ENCODE results near the gene FOSL1.
"Not testable (repeated sequence)": the region's sequence is repeated elsewhere in the genome, so short reads cannot be mapped to it uniquely, and the experiment has no call there.

FOSL1 gene

GRCh38 chr11:65848693-65849092 lies 51.5 kb downstream of the FOSL1 start:
- not testable (repeated sequence) for H4K5ac ChIP-seq (ENCODE audit: low read length); H2AK5ac ChIP-seq (ENCODE audit: low read length); H3K79me2 ChIP-seq (ENCODE audit: control insufficient read depth, insufficient read depth, low read length); H2BK120ac ChIP-seq (ENCODE audit: low read depth, low read length); H3K4ac ChIP-seq (ENCODE audit: low read depth, low read length); H3K56ac ChIP-seq (ENCODE audit: low read length); H3K36me3 ChIP-seq (ENCODE audit: control insufficient read depth, insufficient read depth, low read length); H3K9ac ChIP-seq (ENCODE audit: low read length); H3K23ac ChIP-seq (ENCODE audit: low read length); H2BK15ac ChIP-seq (replicated peaks; ENCODE audit: low read depth); H3K27me3 ChIP-seq (ENCODE audit: insufficient read depth, low read length, poor library complexity); H3K79me1 ChIP-seq (ENCODE audit: low read length); H3K18ac ChIP-seq (ENCODE audit: low read length); H3K4me2 ChIP-seq (ENCODE audit: low read length); H2BK5ac ChIP-seq (ENCODE audit: low read length); H3K27ac ChIP-seq (ENCODE audit: low read depth, low read length); H3K4me1 ChIP-seq (ENCODE audit: control insufficient read depth, low read depth, low read length); H4K8ac ChIP-seq (ENCODE audit: low read depth, low read length); H3K4me3 ChIP-seq (ENCODE audit: low read length)
- DNase-seq, result peak; percentile 1
- WGBS (ENCODE audit: extremely low coverage, insufficient coverage, low lambda C conversion rate), result no CpG with 5 or more reads among the region's 7 CpGs

GRCh38 chr11:65847746-65848145 lies 52.4 kb downstream of the FOSL1 start:
- no peak overlapping the region for H3K23ac ChIP-seq (ENCODE audit: low read length)
- no peaks in the 10 kb centered on the region for H3K27me3 ChIP-seq (ENCODE audit: insufficient read depth, low read length, poor library complexity)
- no peak overlapping the region for H3K18ac ChIP-seq (ENCODE audit: low read length)
- H2AK5ac ChIP-seq (ENCODE audit: low read length), result no peak overlapping the region
- no peaks in the 10 kb centered on the region for H3K36me3 ChIP-seq (ENCODE audit: control insufficient read depth, insufficient read depth, low read length)
- no peak overlapping the region for H4K5ac ChIP-seq (ENCODE audit: low read length)
- H3K4me2 ChIP-seq (ENCODE audit: low read length), result no peak overlapping the region
- no peak overlapping the region for H2BK120ac ChIP-seq (ENCODE audit: low read depth, low read length)
- H3K4me3 ChIP-seq (ENCODE audit: low read length), result no peak overlapping the region
- H3K79me1 ChIP-seq (ENCODE audit: low read length), result no peaks in the 10 kb centered on the region
- H3K9ac ChIP-seq (ENCODE audit: low read length), result no peak overlapping the region
- H4K8ac ChIP-seq (ENCODE audit: low read depth, low read length), result no peak overlapping the region
- H3K79me2 ChIP-seq (ENCODE audit: control insufficient read depth, insufficient read depth, low read length), result no peaks in the 10 kb centered on the region
- H2BK15ac ChIP-seq (replicated peaks; ENCODE audit: low read depth), result no peak overlapping the region
- no peak overlapping the region for H2BK5ac ChIP-seq (ENCODE audit: low read length)
- no CpG with 5 or more reads among the region's 3 CpGs for WGBS (ENCODE audit: extremely low coverage, insufficient coverage, low lambda C conversion rate)
- DNase-seq, result no peak
- no peak overlapping the region for H3K4ac ChIP-seq (ENCODE audit: low read depth, low read length)
- H3K4me1 ChIP-seq (ENCODE audit: control insufficient read depth, low read depth, low read length), result no peaks in the 10 kb centered on the region
- H3K27ac ChIP-seq (ENCODE audit: low read depth, low read length), result no peak overlapping the region
- H3K56ac ChIP-seq (ENCODE audit: low read length), result no peak overlapping the region

- no peaks in the 10 kb centered on the region for H3K36me3 ChIP-seq (ENCODE audit: control insufficient read depth, insufficient read depth, low read length)
- no peak overlapping the region for H4K5ac ChIP-seq (ENCODE audit: low read length)
- H2BK5ac ChIP-seq (ENCODE audit: low read length), result no peak overlapping the region
- H3K56ac ChIP-seq (ENCODE audit: low read length), result no peak overlapping the region
- no peak overlapping the region for H2BK15ac ChIP-seq (replicated peaks; ENCODE audit: low read depth)
- H3K27ac ChIP-seq (ENCODE audit: low read depth, low read length), result no peak overlapping the region
- H3K27me3 ChIP-seq (ENCODE audit: insufficient read depth, low read length, poor library complexity), result no peaks in the 10 kb centered on the region
- no peaks in the 10 kb centered on the region for H3K4me1 ChIP-seq (ENCODE audit: control insufficient read depth, low read depth, low read length)
- WGBS (ENCODE audit: extremely low coverage, insufficient coverage, low lambda C conversion rate), result no CpG with 5 or more reads among the region's 10 CpGs
- no peak overlapping the region for H3K4me3 ChIP-seq (ENCODE audit: low read length)
- H3K4ac ChIP-seq (ENCODE audit: low read depth, low read length), result no peak overlapping the region
- no peak overlapping the region for H2BK120ac ChIP-seq (ENCODE audit: low read depth, low read length)
- H3K4me2 ChIP-seq (ENCODE audit: low read length), result no peak overlapping the region
- no peak overlapping the region for H3K9ac ChIP-seq (ENCODE audit: low read length)
- H2AK5ac ChIP-seq (ENCODE audit: low read length), result no peak overlapping the region
- H3K18ac ChIP-seq (ENCODE audit: low read length), result no peak overlapping the region
- no peaks in the 10 kb centered on the region for H3K79me1 ChIP-seq (ENCODE audit: low read length)
- no peak overlapping the region for H4K8ac ChIP-seq (ENCODE audit: low read depth, low read length)
- H3K79me2 ChIP-seq (ENCODE audit: control insufficient read depth, insufficient read depth, low read length), result no peaks in the 10 kb centered on the region
- H3K23ac ChIP-seq (ENCODE audit: low read length), result no peak overlapping the region
- no peak for DNase-seq
Observed at GRCh38 chr11:65844231-65844872, 55.8 kb downstream of the FOSL1 start.

GRCh38 chr11:65843811-65844210 lies 56.4 kb downstream of the FOSL1 start:
- Histone ChIP-seq H3K4me2 (ENCODE audit: low read length) (no peak overlapping the region), H3K36me3 (ENCODE audit: control insufficient read depth, insufficient read depth, low read length) (no peaks in the 10 kb centered on the region), H3K4ac (ENCODE audit: low read depth, low read length) (no peak overlapping the region), H3K56ac (ENCODE audit: low read length) (no peak overlapping the region), H3K9ac (ENCODE audit: low read length) (no peak overlapping the region), H2BK120ac (ENCODE audit: low read depth, low read length) (no peak overlapping the region), H4K5ac (ENCODE audit: low read length) (no peak overlapping the region), H3K4me3 (ENCODE audit: low read length) (no peak overlapping the region), H2BK5ac (ENCODE audit: low read length) (no peak overlapping the region), H3K4me1 (ENCODE audit: control insufficient read depth, low read depth, low read length) (no peaks in the 10 kb centered on the region), H3K79me1 (ENCODE audit: low read length) (no peaks in the 10 kb centered on the region), H2BK15ac (replicated peaks; ENCODE audit: low read depth) (no peak overlapping the region), H3K27me3 (ENCODE audit: insufficient read depth, low read length, poor library complexity) (no peaks in the 10 kb centered on the region), H4K8ac (ENCODE audit: low read depth, low read length) (no peak overlapping the region), H2AK5ac (ENCODE audit: low read length) (no peak overlapping the region), H3K27ac (ENCODE audit: low read depth, low read length) (no peak overlapping the region), H3K23ac (ENCODE audit: low read length) (no peak overlapping the region), H3K18ac (ENCODE audit: low read length) (no peak overlapping the region), H3K79me2 (ENCODE audit: control insufficient read depth, insufficient read depth, low read length) (no peaks in the 10 kb centered on the region)
- no peak for DNase-seq
- no CpG with 5 or more reads among the region's 3 CpGs for WGBS (ENCODE audit: extremely low coverage, insufficient coverage, low lambda C conversion rate)

GRCh38 chr11:65842144-65842543 lies 58.0 kb downstream of the FOSL1 start:
- no peak overlapping the region for H3K4me3 ChIP-seq (ENCODE audit: low read length)
- H2BK5ac ChIP-seq (ENCODE audit: low read length), result no peak overlapping the region
- H3K9ac ChIP-seq (ENCODE audit: low read length), result no peak overlapping the region
- H2BK120ac ChIP-seq (ENCODE audit: low read depth, low read length), result no peak overlapping the region
- H4K5ac ChIP-seq (ENCODE audit: low read length), result no peak overlapping the region
- no peaks in the 10 kb centered on the region for H3K79me1 ChIP-seq (ENCODE audit: low read length)
- no peak overlapping the region for H3K18ac ChIP-seq (ENCODE audit: low read length)
- H3K36me3 ChIP-seq (ENCODE audit: control insufficient read depth, insufficient read depth, low read length), result no peaks in the 10 kb centered on the region
- no peak overlapping the region for H2BK15ac ChIP-seq (replicated peaks; ENCODE audit: low read depth)
- H3K4ac ChIP-seq (ENCODE audit: low read depth, low read length), result no peak overlapping the region
- H4K8ac ChIP-seq (ENCODE audit: low read depth, low read length), result no peak overlapping the region
- no peak overlapping the region for H2AK5ac ChIP-seq (ENCODE audit: low read length)
- H3K27ac ChIP-seq (ENCODE audit: low read depth, low read length), result no peak overlapping the region
- no CpG with 5 or more reads among the region's 4 CpGs for WGBS (ENCODE audit: extremely low coverage, insufficient coverage, low lambda C conversion rate)
- no peaks in the 10 kb centered on the region for H3K27me3 ChIP-seq (ENCODE audit: insufficient read depth, low read length, poor library complexity)
- H3K79me2 ChIP-seq (ENCODE audit: control insufficient read depth, insufficient read depth, low read length), result no peaks in the 10 kb centered on the region
- H3K56ac ChIP-seq (ENCODE audit: low read length), result no peak overlapping the region
- H3K23ac ChIP-seq (ENCODE audit: low read length), result no peak overlapping the region
- H3K4me1 ChIP-seq (ENCODE audit: control insufficient read depth, low read depth, low read length), result no peaks in the 10 kb centered on the region
- no peak overlapping the region for H3K4me2 ChIP-seq (ENCODE audit: low read length)
- no peak for DNase-seq

Measured in mesendoderm (in vitro differentiated cells).